Hypothalamus (tissue), 51 donors: ENCODE results near the gene KLF9.
A peak's percentile ranks its signal among the peaks of the same experiment; 100 is the strongest.
"Not testable (repeated sequence)": the region's sequence is repeated elsewhere in the genome, so short reads cannot be mapped to it uniquely, and the experiment has no call there.

Experiments
- DNase-seq, 51 donors: peaks; one replicate each; lab custom pipeline; 2025; lab: John Stamatoyannopoulos, UW

KLF9 gene

DNA sequence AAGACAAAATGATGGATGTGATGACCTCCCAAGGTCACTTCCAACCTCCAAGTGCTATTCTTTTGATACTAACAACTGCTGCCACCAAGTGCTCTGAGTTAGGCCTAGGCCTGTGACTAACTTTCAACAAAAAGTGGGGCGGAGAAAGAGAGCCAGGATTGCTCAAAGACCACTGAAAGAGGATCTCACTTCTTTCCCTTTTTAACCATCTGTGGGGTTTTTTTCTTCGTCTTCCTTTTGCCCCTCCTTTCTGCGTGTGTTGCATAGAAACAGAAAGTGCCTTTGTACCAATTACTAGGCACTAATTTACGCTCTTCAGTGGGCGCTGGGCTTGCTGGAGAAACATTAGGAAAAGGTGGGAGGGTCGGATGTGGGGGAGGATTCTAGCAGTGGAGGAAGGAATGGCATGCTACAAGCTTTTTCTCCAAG, 8.0 kb downstream of the KLF9 start:
- DNase-seq, result peak in 17 of 51 donors; percentile 9 to 77 (median 29)

DNA sequence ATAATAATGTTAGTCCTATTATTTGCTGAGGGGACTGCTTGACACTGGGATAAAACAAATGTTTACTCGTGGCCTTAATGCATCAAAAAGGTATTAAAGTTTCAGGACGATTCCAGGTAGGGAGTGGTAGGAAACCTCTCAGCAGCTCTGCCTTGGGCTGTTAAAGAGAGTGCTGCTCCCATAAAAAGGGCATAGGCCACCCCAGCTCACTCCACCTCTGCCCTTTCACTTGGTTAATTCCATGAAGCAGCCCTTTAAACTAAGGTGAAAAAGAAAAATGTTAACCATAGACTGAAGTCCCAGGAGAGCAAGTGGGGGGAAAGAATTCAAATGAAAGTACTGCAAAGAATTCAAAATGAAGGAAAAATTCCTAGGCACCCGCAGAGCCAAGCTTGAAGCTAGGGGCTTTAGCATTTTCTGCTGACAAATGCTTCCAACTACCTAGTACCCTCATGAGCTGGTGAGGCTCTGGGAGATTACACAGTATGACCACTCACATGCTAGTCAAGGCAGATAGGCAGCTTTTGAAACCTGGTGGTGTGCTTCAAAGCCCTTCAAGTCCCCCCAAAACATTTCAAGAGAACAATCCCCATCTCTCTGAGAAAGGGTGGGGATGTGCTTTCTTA, 8.5 kb downstream of the KLF9 start:
- no peak for DNase-seq

DNA sequence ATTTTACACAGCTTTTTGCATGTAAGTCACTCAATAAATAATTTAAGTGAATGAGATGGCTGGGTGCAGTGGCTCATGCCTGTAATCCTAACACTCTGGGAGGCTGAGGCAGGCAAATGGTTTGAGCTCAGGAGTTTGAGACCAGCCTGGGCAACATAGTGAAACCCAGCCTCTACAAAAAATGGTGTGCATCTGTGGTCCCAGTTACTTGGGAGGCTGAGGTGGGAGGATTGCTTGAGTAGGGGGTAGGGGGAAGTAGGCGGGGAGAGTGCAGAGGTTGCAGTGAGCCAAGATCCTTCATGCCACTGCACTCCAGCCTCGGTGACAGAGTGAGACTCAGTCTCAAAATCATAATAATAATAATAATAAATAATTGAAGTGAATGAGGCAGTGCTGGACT, 10.2 kb downstream of the KLF9 start:
- no peak for DNase-seq

DNA sequence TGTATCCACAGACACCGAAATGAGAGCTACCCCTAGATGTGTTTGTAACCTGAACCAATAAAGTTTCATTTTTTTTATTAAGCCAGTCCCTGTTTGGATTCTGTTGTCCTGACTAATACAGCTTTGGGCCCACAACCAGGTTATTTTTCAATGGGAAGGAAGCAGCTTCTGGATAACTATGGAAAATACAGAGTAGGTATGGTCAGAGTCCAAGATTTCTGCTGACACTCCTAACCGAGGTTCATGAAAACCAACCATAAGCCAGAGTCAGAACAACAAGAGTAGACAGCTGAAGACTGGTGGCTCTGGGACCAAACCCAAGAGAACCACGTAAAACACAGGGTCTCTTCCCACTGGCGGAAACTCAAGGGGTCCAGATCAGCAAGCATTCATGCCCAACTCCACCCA, 10.8 kb downstream of the KLF9 start:
- no peak for DNase-seq

DNA sequence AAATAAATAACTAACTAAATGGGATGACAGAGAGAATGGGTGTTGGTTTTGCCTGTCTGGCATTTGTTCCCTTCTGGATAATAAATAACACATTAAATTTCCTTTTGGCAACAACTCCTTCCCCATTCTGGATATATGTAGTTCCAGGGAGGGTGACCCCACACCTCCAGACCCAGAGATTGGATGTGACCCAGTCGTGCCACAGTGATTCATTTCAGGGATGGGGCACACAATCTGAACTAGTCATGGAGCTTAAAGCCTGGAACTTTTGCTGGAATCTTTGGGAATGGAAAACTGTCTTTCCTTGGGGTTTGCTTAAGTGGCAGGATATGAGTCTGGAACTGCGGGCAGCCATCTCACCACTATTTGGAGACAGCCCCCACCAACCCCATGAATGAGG, 11.3 kb downstream of the KLF9 start:
- DNase-seq, result no peak

DNA sequence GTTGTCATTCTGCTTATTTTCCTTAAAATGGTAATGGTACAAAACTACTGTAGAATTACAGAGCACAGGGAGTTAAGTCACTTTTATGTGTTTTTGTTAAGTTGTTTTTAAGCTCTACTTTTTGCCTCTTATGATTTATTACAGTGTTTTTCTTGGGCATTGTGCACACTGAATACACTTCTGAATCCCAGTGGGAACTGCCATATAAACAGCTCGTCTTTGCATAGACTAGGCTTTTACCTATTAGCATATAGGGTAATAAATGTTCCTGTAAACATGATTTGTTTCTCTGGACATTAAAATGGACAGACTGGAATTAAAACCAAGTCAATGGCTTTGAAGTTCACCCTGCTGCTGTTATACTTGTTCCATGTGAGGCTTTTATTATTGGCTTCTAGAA, 12.2 kb downstream of the KLF9 start:
- no peak for DNase-seq

DNA sequence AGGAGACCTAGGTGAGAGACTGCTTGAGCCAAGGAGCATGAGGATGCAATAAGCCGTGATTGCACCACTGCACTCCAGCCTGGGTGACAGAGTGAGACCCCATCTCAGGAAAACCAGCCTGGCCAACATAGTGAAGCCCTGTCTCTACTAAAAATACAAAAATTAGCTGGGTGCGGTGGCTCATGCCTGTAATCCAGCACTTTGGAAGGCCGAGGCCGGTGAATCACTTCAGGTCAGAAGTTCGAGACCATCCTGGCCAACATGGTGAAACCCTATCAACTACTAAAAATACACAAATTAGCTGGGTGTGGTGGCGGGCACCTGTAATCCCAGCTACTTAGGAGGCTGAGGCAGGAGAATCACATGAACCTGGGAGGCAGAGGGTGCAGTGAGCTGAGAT, 13.2 kb downstream of the KLF9 start:
- DNase-seq, result not testable (repeated sequence)

DNA sequence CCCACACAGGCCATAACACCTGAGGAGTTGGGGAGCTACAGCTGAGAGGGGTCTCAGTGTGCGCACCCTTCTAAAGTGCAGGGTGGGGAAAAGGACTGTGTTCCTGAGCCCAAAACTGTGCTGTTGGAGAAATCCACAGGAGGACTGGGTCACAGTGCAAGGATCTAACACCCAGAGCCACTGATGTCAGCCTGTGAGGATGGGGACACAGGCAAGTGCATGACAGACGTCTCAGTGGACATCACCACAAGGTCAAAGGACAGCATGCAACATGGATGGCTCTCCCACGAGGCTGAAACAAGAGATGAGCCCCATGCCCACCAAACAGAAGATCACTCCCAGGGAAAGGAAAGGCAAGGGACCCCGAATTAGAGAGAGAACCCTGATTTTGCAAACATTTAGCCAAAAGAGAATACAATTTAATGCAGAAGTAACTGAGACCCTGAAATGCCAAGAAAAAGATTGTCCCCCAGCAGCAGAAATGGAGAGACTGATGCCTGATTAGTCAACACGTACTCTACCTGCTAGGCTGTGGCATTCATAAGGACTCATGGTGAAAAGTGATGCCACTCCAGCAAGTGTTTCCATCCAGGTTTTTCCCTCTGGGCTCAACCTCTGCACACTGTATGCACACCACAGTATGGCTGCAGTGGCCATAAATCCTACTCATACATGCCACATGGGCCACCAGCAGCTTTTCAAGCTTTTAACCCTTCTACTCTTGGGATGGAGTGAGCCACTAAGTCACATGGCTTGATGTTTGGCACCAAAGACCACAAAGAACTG, 14.2 kb downstream of the KLF9 start:
- DNase-seq, result no peak

DNA sequence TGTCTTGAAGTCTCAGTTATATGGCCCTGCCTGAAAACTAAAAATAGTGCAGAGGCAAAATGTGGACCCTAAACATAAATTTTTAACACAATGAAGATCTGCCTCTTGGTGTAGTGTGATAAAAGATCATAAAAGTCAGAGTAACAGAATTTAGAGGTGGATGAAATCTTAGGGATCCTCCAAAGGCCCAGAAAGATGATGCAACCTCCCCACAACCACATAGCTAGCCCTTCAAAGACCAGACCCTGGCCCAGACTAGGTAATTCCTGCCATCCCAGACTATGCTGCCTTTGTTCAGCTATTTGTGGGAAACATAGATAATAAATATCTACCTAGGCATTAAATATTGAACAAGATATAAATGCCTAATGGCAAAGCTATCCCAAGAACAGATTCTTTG, 15.3 kb downstream of the KLF9 start:
- DNase-seq, result no peak

DNA sequence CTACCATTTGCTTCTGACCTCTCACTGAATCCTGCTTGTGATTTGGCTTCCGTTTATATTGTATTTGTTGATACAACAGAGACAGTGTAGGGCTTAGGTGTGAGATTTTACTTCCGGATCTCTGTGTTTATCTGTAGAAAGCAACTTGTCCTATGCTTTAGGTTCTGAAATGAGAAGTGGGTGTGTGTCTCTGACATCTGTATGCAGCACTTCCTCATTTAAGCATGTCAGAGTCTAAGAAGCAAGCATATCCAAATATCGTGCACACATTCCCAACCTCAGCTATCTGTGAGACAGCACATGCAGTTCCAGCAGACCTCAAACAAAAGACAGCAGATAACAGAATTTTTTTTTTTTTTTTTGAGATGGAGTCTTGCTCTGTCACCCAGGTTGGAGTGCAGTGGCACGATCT, 16.3 kb downstream of the KLF9 start:
- peak in 2 of 51 donors; percentile 6 to 29 for DNase-seq

DNA sequence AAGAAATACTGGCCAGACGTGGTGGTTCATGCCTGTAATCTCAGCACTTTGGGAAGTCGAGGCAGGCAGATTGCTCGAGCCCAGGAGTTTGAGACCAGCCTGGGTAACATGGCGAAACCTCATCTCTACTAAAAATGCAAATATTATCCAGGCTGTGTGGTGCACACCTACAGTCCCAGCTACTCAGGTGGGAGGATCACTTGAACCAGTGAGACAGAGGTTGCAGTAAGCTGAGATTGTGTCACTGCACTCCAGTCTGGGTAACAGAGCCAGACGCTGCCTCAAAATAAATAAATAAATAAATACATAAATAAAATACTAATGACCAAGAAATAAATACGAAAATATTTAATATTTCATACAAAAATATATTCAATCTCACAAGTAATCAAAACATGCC, 18.8 kb downstream of the KLF9 start:
- DNase-seq, result no peak

DNA sequence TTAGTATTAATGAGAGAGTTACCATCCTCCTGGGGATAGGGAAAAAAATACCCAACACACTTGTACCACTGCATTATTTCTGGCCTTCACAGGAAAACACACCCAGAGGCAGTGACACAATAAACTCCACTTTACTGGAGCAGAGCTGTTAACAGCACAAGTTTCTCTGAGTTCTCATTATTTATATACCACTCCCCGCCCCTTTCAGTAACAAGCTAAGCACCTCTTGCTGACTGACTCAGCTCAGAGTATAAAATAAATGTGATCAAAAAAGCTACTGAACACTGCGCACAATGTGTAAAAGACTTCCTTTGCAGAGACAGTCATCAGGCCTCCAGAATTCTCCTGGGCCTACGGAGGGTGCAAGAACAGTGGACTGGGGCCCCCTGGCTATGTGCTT, 21.6 kb downstream of the KLF9 start:
- DNase-seq, result peak in 1 of 51 donors; percentile 26

DNA sequence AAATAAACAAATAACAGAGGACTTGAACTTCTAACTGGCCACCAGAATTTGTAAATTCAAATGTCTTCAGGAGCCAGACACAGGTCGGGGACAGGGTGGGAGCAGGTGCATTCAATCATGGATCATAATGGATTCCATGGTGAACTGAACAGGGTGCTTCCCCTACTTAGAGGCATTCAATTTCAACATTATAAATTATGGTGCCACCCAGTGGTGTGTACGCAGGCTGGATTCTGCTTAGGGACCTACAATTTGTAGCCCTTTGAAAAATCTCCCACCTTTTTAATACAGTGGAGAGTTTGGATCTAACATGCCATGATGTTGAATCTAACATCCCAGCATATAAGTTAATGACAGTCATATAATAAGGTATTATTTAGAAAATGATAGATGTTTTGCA, 22.3 kb downstream of the KLF9 start:
- DNase-seq, result peak in 2 of 51 donors; percentile 2 to 23

DNA sequence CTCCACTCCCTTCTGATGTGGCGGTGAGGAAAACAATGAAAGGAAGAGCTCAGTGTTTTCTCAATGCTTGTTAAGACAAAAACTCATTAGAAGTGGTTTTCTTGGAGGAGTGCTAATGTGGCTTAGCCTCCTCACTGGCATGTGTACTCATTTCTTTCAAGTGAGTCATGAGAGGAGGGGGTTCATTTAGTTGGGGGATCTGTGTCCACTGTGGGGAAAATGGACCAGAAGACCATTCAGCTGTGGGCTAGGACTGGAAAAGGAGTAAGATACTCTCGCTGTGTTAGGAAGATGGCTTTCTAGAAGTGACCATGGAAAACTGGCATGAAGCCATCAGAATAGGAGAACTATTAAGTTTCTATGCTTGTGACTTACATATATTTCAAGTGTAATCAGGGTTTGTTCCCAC, 23.5 kb downstream of the KLF9 start:
- no peak for DNase-seq

DNA sequence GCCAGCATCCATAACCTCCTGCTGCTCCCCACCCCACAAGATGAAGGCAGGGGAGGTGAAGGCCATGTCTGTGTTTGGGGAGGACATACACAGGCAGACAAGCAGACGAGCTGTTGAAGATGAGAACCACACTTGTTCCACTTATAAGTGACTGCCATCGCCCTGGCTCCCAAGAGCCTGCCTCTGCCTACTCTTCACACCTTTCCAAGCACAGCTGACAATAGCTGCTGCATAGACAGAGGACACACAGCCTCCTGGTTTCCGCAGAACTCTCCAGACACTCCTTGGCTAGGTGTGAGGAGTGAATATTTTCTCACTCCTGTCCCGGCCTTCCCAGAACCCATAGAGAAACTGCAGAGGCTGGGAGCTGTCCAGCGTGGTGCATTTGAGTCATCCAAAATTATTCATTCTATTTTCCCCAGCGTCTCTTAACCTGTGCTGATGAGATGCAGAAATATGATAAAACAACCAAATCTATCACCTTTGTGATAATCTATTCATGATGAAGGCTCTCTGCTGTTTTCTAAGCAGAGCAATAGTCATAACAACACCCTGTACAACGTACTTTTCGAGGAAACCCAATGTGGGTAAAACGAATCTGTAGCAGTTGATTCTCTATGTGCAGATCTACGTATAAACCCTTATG, 24.7 kb downstream of the KLF9 start:
- DNase-seq, result peak in 1 of 51 donors; percentile 26

DNA sequence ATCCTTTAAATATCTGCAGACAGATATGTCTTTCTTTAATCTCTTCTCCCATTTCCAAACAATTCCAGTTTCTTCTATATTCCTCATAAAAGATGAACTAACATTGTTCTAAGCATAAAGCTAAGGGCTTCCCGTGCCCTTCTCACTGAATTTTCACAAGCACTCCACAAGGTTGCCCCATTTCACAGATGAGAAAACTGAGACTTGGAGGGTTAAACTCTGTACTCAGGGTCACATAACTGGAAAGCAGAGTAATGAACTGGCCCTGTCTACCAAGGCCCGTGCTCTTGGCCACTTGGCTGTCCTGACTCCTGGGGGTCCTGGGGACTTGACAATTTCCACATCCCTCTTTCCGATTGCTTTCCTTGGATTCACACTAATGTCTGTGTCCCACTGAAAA, 25.3 kb downstream of the KLF9 start:
- DNase-seq, result no peak

DNA sequence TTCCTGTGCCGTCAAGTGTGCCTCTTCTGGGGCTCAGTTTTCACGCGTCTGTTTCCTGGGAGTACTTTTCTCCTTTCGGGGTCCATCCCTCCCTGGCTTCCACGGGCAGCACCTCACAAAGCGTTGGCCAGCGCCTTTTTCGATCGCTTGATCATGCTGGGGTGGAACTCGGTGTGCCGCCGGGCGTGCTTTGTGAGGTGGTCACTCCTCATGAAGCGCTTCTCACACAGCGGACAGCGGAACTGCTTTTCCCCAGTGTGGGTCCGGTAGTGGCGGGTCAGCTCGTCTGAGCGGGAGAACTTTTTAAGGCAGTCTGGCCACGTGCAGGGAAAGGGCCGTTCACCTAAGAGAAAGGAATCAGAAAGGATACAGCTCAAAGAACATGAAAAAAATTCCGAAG, 26.8 kb downstream of the KLF9 start:
- no peak for DNase-seq

DNA sequence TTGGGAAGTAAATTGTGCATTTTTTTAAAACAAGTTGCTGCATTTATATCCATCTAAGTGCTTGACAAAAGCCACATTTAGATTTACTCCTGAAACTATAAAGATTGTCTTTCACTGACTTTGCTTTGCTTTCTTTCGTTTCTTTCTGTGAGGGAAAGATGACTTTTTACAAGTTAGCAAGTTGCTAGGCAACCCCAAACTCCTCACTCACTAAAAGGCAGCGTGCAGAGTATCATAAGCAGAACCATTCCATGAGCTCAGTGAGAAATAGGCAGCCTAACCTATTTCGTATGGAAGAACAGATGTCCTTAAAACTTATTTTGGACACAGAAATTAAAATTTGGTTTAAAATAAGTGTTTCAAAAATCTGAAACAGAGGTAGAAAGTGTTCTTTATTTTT, 29.0 kb downstream of the KLF9 start:
- DNase-seq, result no peak

DNA sequence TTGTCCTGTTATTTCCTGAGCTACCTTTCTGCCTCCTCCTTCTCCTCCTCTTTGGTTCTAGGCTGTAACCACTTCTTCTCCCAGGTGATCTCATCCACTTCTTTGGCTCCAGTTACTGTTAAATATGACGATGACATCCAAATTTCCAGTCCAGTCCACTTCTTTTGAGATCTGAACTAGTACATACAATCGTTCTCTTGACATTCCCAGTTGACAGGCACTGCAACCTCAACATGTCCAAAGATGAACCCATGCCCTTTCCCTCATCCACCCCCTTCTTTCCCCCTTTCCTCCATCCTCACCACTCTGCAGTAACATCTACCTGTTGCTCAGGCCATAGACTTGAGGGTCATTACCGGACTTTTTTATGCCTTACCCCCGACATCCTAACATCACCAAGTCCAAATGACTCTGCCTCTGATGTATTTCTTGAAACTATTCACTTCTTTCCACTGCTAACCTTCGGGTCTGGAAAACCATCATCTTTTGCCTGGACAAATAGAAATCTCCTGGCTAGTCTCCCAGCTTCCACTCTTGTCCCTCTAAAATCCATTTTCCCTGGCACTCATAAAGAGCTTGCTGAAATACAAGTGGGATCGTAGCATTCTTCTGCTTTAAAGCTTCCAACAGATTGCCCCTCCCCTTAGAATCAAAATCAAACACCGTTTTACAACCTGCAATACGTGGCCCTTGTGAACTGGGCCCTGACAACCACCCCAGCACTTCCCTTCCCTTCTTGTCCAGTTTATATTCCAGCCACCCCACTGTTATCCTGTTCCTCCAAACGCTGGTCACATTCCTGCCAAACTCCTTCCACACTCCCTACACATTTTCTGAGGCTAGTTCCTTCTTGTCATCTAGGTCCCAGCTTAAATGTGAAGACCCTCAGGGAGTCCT, 31.5 kb downstream of the KLF9 start:
- DNase-seq, result no peak

DNA sequence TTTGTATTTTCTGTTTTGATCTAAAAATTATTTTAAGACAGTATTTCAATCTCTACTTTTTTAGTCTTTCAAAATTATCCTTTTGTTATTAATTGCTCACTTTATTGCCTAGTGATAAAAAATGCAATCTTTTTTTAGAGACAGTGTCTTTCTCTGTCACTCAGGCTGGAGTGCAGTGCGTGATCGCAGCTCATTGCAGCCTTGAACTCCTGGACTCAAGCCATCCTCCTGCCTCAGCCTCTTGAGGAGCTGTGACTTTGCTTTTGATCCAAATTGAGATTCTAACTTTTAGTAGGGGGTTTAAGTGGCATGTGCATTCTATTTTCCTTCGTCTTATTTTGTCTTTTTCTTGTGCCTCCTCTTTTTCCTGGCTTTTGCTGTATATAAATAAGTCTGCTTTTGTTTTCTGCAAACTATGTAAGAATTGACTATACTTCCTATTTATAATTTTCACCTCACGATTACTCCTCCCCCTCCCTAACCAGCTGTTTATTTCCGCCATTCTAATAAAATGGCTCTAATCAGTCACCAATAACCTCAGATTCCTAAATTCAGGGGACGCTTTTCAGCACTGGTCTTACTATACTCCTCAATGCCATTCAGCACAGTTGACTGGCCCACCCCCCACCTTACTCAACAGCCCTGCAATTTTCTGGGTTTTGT, 32.3 kb downstream of the KLF9 start:
- no peak for DNase-seq
